Measurements from ENCODE around the gene BAIAP2. TPM values are rescaled to one million over a fixed set of nuclear protein-coding genes. Genes with fewer than 3 reads are reported as not detected.

Gene BAIAP2
- total and polyA plus RNA-seq, 2 donors (not counting 3 experiments of a cell fraction or from before 2014, with no cell fraction given), result 12.3 to 18.6 TPM

DNA sequence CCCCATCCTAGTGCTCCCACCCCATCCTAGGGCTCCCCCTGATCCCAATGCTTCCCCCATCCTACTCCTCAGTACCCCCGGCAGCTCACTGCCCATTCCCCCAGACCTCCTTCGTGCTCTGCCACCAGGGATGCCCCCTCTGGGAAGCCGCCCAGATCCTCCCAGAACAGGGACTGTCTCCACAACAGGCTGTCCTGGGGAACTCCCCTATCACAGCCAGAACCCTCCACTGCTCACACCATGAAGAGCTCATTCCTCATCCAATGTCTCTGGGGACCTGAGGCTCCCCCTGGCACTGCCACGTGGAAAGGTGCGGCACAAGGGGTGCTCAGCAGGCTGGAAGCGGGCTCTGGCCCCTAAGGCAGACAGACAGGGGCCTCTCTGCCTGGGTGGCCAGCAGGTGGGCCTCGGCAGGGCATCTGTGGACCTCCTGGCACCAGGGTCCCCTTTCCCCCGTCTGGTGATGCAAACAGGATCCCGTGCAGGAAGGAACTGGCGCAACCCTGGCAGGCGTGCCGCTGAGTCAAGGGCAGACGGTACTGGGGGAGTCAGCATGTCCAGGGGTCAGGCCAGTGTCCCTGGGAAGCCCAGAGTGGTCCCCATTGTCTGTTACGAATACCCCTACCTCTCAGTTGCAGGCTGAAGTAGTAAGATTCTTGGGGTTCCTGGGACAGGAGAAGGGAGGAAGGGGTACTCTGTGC is 115.6 kb downstream of the BAIAP2 start:
- intact Hi-C loops (cut with micrococcal nuclease), result no loop called here
- CTCF ChIA-PET, result interaction anchor here (1.9 kb wide), 1 partner anchor 50 kb away, joined by 4 read pairs; no protein-coding TSS in a partner anchor

GRCh38 chr17:81151278-81151677 is 116.3 kb downstream of the BAIAP2 start:
- Histone ChIP-seq H3K27ac (ENCODE audit: insufficient read depth, low read depth, low read length) (no peak overlapping the region), H4K20me1 (replicated peaks; ENCODE audit: control insufficient read depth, extremely low read depth, insufficient read depth, low read length) (no peaks in the 10 kb centered on the region), H3K9me1 (replicated peaks; ENCODE audit: control insufficient read depth, extremely low read depth, insufficient read depth, low read length) (no peaks in the 10 kb centered on the region), H3K4me3 (replicated peaks in 1 of 3; ENCODE audit: insufficient read depth in 1 of 3, low read depth in 1 of 3, low read length in 3 of 3) (no peak overlapping the region), H3K27me3 (ENCODE audit: control insufficient read depth in 2 of 2, insufficient read depth in 2 of 2, low read length in 2 of 2) (peaks cover 0 to 2% of the 10 kb centered on the region in 2 experiments), H3K9ac (replicated peaks; ENCODE audit: extremely low read depth, insufficient read depth, low read length) (no peak overlapping the region), H3K4me1 (ENCODE audit: control insufficient read depth, extremely low read depth, insufficient read depth, low read length) (peaks cover 5% of the 10 kb centered on the region), H3K9me3 (replicated peaks; ENCODE audit: control insufficient read depth, insufficient read depth, low read length) (no peaks in the 10 kb centered on the region), H3K36me3 (ENCODE audit: control insufficient read depth in 2 of 2, extremely low read depth in 1 of 2, insufficient read depth in 2 of 2, low read length in 2 of 2) (no peaks in the 10 kb centered on the region), H2AFZ (ENCODE audit: low read depth, low read length) (no peak overlapping the region), H3K79me2 (ENCODE audit: control insufficient read depth, insufficient read depth, low read length) (no peaks in the 10 kb centered on the region), H3K4me2 (ENCODE audit: insufficient read depth, low read length) (no peak overlapping the region)
- DNase-seq (ENCODE audit: low read depth, low spot score) (no peak), FAIRE-seq (no peak)
- ChIA-PET POLR2A (no interaction called here), CTCF (no interaction called here)
- no TSS peak for BruUV-seq (replicated peaks)
- no peak for TF ChIP-seq JUN (IDR thresholded peaks at IDR 0.05; ENCODE audit: borderline replicate concordance, insufficient read depth, insufficient read length, low read depth)
- no peak for TF ChIP-seq CTCF (IDR thresholded peaks at IDR 0.05; ENCODE audit: extremely low read depth in 1 of 2, insufficient read depth in 1 of 2, low read depth in 1 of 2, low read length in 2 of 2)
- no peak for TF ChIP-seq MAX (IDR thresholded peaks at IDR 0.05; ENCODE audit: insufficient read depth, insufficient read length)
- TF ChIP-seq GATA2 (IDR thresholded peaks at IDR 0.05; ENCODE audit: insufficient read depth, insufficient read length, low read depth, low read length), result no peak
- no peak for TF ChIP-seq FOS (IDR thresholded peaks at IDR 0.05; ENCODE audit: borderline replicate concordance, insufficient read depth, low read length)
- no peak for TF ChIP-seq POLR2AphosphoS5 (IDR thresholded peaks at IDR 0.05; ENCODE audit: insufficient read depth, low read depth, low read length)
- TF ChIP-seq EZH2 (IDR thresholded peaks at IDR 0.05; ENCODE audit: borderline replicate concordance, low read depth, low read length, severe bottlenecking), result no peak
- no peak for TF ChIP-seq POLR2A (IDR thresholded peaks at IDR 0.05; ENCODE audit: low read depth, low read length)
- TF ChIP-seq MYC (IDR thresholded peaks at IDR 0.05; ENCODE audit: low read depth, low read length), result no peak
- dilution Hi-C loops (cut with MboI; ENCODE audit: extremely low pct_ligation_motif_present, low sequenced_read_pairs) (no loop called here), intact Hi-C loops (cut with micrococcal nuclease) (no loop called here)

More for the DNA sequence above, 115.6 kb downstream of the BAIAP2 start:
- H3K9me1 ChIP-seq (replicated peaks; ENCODE audit: control insufficient read depth, extremely low read depth, insufficient read depth, low read length), result no peaks in the 10 kb centered on the region
- no peaks in the 10 kb centered on the region for H3K79me2 ChIP-seq (ENCODE audit: control insufficient read depth, insufficient read depth, low read length)
- no peak for TF ChIP-seq EZH2 (IDR thresholded peaks at IDR 0.05; ENCODE audit: borderline replicate concordance, low read depth, low read length, severe bottlenecking)
- no peak for TF ChIP-seq MAX (IDR thresholded peaks at IDR 0.05; ENCODE audit: insufficient read depth, insufficient read length)
- TF ChIP-seq FOS (IDR thresholded peaks at IDR 0.05; ENCODE audit: borderline replicate concordance, insufficient read depth, low read length), result no peak
- no peak for TF ChIP-seq MYC (IDR thresholded peaks at IDR 0.05; ENCODE audit: low read depth, low read length)
- no peak for TF ChIP-seq POLR2A (IDR thresholded peaks at IDR 0.05; ENCODE audit: low read depth, low read length)
- DNase-seq (ENCODE audit: low read depth, low spot score) (peak; percentile 13), FAIRE-seq (no peak)
- POLR2A ChIA-PET, result no interaction called here
- no TSS peak for BruUV-seq (replicated peaks)
- H4K20me1 ChIP-seq (replicated peaks; ENCODE audit: control insufficient read depth, extremely low read depth, insufficient read depth, low read length), result no peaks in the 10 kb centered on the region
- H2AFZ ChIP-seq (ENCODE audit: low read depth, low read length), result no peak overlapping the region
- H3K27ac ChIP-seq (ENCODE audit: insufficient read depth, low read depth, low read length), result no peak overlapping the region
- H3K4me3 ChIP-seq (replicated peaks in 1 of 3; ENCODE audit: insufficient read depth in 1 of 3, low read depth in 1 of 3, low read length in 3 of 3), result no peak overlapping the region
- H3K4me2 ChIP-seq (ENCODE audit: insufficient read depth, low read length), result no peak overlapping the region
- H3K27me3 ChIP-seq (ENCODE audit: control insufficient read depth in 2 of 2, insufficient read depth in 2 of 2, low read length in 2 of 2), result peaks cover 0 to 2% of the 10 kb centered on the region in 2 experiments
- no peak overlapping the region for H3K9ac ChIP-seq (replicated peaks; ENCODE audit: extremely low read depth, insufficient read depth, low read length)
- no peaks in the 10 kb centered on the region for H3K36me3 ChIP-seq (ENCODE audit: control insufficient read depth in 2 of 2, extremely low read depth in 1 of 2, insufficient read depth in 2 of 2, low read length in 2 of 2)
- dilution Hi-C loops (cut with MboI; ENCODE audit: extremely low pct_ligation_motif_present, low sequenced_read_pairs), result no loop called here
- peaks cover 5% of the 10 kb centered on the region for H3K4me1 ChIP-seq (ENCODE audit: control insufficient read depth, extremely low read depth, insufficient read depth, low read length)
- H3K9me3 ChIP-seq (replicated peaks; ENCODE audit: control insufficient read depth, insufficient read depth, low read length), result no peaks in the 10 kb centered on the region

Measured in endothelial cell of umbilical vein (primary cell).